Measurements from ENCODE around the gene RHBDF1. TPM values are rescaled to one million over a fixed set of nuclear protein-coding genes. Genes with fewer than 3 reads are reported as not detected.
"Not testable (repeated sequence)": the region's sequence is repeated elsewhere in the genome, so short reads cannot be mapped to it uniquely, and the experiment has no call there.

RHBDF1 gene
- total RNA-seq, 1 donor from 2014 or later: 5.8 TPM

DNA sequence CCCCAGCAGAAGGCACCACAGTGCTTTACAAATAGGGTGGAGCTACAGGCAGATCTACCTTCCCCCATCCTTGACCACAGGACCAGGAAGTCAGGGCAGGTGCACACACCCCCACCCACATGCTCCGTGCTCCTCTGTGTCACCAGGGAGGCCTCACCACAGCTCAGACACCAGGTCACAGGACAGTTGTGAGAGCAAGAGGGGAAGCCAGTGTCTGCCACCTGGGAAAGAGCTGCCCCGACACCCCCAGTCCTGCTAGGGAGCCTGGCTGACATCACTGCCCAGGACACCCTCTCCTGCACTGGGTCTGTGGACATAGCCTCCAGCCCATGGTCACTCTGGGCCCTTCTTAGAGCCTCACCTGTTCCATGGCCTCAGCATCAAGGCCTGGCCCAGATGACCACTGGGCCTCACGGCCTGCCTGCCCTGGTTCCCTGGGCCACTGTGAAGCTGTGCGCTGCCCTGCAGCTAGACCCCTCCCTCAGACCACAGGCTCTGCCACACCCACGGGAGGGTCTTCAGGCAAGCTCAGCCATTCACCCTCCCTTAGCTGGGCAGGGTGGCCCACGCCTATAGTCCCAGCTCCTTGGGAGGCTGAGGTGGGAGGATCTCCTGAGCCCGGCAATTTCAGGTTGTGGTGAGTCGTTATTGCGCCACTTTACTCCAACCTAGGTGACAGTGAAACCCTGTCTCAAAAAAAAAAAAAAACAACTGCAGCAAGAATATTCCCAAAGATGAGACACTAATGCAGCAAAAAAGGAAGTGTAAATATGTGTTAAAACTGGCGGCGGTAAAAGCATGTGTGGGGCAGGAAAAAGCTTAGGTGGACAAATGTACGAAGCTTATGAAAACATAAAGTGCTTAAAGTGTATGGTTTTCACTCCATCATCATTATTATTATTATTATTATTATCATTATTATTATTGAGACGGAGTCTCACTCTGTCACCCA, 33.2 kb downstream of the RHBDF1 start:
- DNase-seq (ENCODE audit: low spot score) (no peak), ATAC-seq (peak; percentile 27)

DNA sequence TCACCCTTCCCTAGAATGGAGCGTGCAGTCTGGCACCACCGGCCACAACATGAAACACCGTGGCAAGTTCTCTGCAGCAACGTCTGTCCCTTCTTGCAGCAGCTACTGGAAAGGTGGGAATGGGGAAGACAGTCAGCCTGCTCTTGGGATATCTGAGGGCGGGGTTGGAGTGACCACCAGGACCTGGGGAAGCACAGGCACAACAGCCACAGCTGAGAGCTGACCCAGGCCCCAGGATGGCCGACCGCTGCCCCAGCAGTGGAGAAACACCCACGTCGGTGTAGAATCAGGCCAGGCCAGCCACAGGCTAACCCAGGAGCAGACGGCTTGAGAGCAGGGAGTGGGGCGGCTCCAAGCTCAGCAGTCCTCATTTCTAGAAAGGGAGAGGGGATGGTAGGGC, 34.2 kb downstream of the RHBDF1 start:
- ATAC-seq; DNase-seq (ENCODE audit: low spot score): not testable (repeated sequence)

DNA sequence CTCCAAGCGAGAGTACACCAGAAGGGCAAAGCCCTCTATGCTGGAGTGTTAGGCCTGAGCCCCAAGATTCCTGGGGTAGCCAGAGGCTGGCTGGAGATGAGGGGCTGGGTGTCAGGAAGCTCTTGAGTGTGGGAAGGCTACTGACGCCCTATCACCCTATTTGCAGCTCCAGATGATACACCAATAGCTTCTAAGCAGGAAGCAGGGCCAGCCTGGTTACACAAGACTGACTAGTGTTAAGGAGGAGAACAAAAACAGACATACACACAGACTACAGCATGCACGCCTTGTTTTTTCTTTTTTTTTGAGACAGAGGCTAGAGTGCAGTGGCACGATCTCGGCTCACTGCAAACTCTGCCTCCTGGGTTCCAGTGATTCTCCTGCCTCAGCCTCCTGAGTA, 34.9 kb downstream of the RHBDF1 start:
- no peak for ATAC-seq
- no peak for DNase-seq (ENCODE audit: low spot score)

DNA sequence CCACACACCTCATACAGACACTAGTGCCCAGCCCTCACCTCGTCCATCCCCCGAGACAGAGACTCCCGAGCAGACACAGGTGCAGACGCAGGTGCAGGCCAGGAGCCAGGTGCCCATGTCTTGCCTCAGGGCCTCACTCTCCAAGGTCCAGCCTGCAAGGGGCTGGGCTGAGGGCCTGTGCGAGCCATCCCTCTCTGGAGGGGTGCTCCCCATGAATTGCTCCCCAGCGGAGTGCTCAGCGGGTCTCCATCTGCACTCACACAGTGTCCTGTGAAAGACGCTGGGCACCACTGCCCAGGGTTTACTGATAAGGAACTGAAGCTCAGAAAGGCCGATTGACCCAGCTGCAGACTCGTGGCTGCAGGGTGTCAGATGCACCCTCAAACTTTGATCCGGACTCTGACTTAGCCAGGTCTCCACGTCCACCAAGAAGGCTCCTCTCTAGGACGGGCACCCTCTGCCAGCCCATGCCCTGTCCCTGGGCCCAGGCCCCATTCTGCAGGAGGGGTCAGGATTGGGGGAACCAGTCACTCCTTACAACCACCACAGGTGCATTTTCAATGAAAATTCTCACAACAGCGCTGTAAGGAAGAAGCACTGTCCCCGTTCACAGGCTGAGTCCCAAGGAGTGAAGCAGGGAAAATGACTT, 36.0 kb downstream of the RHBDF1 start:
- no peak for DNase-seq (ENCODE audit: low spot score)

DNA sequence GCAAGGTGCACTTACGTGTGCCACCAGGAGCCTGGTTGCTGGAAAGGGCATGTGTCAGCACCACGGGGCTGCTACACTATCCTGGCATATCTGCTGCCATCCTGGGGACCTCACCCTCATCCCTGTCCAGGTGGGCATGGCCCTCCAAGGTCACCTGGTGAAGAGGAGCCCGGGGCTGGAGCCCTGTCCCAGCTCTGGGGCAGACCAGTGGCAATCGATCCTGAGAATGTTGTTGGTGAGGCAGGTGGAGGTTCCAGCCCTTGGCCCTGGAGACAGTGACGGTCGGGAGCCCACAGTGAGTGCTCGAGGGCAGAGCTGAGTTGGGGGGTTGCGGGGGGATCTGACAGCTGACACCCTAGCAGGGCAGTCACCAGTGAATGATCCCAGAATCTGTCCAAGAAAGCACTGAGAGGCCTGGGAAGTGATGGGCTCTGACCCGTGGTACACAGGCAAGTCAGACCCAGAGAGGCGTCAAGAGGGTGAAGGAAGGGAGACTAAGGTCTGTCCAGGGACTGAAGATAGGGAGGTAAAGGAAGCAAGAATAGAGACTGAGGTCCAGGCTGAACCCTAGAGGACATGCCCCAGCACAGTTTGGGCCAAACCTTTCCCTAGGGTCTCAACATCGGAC, 36.6 kb downstream of the RHBDF1 start:
- no peak for ATAC-seq
- no peak for DNase-seq (ENCODE audit: low spot score)

More for the DNA sequence above, 36.0 kb downstream of the RHBDF1 start:
- ATAC-seq: no peak

DNA sequence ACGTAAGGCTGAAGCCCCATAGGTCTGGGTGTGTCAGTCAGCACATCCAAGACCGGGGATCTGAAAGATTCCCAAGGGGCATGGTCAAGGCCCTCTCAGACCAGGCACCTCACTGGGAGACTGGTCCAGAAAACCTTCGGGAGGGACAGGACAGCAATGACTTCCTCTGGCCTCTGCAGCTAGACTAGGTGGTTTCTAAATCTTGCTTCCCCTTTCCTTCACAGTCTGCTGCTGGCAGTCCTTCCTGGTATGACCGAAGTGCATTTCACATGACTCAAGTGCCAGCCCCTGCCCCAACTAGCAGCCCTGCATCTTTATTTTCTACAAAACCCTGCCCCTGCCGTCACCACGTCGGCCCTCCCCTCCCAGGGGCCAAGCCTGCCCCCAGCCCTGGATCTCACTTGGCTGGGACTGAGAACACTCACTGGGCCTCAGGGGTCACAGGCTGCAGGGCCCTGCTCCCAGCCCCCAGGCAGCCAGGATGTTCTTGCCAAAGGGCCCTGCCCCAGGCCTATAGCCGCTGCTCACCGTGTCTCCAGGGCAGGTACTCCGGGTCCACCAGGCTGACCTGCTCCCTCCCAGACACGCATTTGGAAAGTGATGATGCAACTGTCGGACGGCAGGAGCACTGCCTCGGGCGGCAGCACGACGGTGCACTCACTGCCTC, 37.3 kb downstream of the RHBDF1 start:
- ATAC-seq (peak; percentile 43), DNase-seq (ENCODE audit: low spot score) (no peak)

DNA sequence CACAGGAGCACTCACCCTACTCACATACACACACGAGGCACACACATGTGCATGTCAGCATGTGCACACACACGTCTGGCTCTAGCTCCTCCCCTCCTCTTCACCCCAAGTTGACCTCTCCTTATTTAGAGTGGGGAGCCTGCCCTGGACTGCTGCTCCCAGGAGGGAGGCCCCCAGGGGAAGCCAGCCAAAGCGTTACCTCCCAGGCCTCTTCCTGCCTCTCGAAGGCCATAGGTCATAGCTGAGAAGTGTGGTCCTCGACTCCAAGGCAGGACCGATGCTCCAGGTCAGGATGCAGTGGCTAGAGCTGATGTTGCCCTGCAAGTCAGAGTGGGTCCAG, 37.8 kb downstream of the RHBDF1 start:
- DNase-seq (ENCODE audit: low spot score): no peak
- ATAC-seq: no peak

DNA sequence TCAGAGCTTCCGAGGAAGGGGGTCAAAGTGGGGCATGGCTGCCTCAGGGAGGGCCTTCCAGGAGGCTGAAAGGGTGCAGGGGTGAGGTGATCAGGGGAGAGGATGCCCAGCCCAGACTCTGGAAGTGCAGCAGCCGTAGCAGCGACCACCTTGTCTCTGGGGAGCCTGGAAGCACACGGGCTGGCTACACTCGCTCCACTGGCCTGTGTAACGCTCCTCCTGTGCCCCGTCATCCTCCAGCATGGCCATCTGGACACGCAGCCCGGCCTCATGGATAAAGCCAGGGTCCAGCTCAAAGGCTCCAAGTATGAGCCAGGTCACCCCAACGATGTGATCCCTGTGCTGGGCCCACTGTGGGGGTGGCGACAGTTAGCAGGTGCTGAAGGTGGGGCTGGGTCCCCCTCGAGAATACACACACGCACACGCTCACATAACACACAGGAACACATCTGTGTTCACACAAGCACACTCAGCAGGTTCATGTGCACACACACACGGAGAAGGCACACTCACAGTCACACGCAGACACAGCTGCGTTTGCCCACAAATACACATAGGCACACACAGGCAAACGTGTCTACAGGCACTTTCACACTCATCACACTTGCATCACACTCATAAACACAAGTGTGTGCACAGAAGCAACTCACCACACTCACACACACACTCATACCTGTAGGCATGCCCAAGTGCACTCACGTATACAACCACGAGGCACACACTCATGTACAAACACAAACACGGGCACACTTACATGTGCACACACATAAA, 38.4 kb downstream of the RHBDF1 start:
- DNase-seq (ENCODE audit: low spot score) (no peak), ATAC-seq (no peak)

DNA sequence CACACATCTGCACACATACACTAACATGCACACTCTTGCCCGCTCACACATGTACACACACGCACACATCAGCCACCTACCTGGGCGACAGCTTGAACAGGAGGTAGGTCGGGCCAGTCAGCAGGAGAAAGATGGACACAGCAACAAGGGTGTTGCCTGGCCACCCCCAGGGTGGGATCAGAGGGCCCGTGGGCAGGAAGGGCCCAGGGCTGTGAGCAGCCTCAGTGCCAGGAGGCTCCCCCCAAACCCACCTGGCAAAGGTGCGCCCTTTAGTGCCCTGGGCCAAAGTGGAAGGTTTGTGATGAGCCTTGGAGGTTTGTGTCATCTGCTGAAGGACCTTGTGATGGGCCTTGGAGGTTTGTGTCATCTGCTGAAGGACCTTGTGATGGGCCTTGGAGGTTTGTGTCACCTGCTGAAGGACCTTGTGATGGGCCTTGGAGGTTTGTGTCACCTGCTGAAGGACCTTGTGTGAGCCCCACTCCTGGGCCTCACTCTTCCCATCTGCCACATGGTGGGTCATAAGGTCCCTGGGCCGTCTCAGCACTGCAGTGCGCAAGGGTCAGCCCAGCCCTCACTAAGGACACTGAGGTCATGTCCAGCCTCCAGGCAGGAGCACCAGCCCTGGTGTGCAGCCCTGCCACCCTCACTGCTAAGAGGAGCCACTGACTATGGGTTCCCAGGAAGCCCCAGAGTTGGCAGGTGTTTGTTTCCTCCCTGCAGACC, 39.1 kb downstream of the RHBDF1 start:
- not testable (repeated sequence) for DNase-seq (ENCODE audit: low spot score); ATAC-seq

DNA sequence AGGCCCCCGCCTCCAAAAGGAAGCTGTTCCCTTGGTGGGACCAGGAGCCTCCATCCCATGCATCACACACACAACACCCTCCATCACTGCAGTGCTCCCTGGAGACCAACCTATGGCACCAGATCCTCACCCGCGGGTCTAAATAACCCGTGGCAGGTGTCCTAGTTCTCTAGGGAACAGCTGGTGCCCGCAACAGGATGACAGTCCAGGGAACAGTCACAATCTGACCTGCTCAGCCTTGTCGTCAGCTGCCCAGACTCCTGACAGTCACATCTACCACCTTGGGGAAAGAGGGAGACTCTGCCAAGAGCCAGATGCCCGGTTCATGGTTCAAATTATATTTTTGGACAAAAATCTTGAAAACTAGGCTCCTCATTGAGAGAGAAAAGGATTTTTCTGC, 41.8 kb downstream of the RHBDF1 start:
- not testable (repeated sequence) for DNase-seq (ENCODE audit: low spot score); ATAC-seq

DNA sequence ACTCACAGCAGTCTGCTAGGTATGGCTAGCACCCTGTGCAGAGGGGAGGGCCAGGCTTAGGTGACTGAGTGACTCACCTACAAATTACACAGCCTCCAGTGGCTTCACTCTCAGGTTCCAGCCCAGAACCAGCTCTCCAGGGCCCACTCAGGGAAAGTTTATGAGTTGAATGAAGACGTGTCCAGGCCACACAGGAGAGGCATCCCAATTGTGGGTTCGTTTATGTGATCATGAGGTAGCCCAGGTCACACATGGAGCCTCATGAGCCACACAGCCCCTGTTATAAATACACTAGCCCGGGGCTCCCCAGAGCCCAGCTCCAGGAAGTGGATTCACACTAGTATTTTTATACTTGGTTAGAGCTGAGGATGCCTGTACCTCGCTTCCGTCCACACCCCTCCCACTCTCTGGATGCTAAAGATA, 46.5 kb downstream of the RHBDF1 start:
- not testable (repeated sequence) for DNase-seq (ENCODE audit: low spot score); ATAC-seq

DNA sequence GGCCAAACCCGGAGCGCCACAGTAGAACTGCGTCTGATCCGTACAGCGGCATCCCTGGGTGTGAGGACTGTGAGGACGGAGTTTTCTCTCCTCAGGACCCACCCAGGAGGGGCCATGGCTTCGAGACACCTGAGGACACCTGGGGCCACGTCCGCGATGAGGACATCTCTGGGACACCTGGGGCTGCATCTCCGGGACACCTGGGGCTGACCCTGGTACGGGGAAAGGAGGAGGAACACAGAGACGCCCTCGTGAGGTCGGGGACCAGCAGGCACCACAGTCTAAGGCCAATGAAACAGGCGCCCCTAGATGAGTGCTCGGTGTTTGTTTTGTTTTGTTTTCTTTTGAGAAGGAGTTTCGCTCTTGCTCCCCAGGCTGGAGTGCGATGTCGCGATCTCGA, 48.3 kb downstream of the RHBDF1 start:
- not testable (repeated sequence) for ATAC-seq; DNase-seq (ENCODE audit: low spot score)

DNA sequence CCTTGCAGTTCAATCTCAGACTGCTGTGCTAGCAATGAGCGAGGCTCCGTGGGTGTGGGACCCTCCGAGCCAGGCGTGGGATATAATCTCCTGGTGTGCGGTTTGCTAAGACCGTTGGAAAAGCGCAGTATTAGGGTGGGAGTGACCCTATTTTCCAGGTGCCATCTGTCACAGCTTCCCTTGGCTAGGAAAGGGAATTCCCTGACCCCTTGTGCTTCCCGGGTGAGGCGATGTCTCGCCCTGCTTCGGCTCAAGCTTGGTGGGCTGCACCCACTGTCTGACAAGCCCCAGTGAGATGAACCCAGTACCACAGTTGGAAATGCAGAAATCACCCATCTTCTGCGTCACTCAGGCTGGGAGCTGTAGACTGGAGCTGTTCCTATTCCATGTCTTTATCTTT, 51.5 kb downstream of the RHBDF1 start:
- DNase-seq (ENCODE audit: low spot score); ATAC-seq: not testable (repeated sequence)

DNA sequence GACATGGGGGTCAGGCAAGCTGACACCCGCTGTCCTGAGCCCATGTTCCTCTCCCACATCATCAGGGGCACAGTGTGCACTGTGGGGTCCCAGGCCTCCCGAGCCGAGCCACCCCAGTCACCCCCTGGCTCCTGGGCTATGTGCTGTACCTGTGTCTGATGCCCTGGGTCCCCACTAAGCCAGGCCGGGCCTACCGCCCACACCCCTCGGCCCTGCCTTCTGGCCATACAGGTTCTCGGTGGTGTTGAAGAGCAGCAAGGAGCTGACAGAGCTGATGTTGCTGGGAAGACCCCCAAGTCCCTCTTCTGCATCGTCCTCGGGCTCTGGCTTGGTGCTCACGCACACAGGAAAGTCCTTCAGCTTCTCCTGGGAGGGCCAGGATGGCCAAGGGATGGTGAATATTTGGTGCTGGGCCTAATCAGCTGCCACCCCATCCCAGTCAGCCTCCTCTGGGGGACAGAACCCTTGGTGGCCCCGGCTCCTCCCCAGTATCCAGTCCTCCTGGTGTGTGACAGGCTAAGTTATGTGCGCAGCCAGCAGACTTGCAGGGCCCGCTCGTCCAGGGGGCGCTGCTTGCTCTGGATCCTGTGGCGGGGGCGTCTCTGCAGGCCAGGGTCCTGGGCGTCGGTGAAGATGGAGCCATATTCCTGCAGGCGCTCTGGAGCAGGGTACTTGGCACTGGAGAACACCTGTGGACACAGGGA, 55.2 kb downstream of the RHBDF1 start:
- ATAC-seq; DNase-seq (ENCODE audit: low spot score): not testable (repeated sequence)

DNA sequence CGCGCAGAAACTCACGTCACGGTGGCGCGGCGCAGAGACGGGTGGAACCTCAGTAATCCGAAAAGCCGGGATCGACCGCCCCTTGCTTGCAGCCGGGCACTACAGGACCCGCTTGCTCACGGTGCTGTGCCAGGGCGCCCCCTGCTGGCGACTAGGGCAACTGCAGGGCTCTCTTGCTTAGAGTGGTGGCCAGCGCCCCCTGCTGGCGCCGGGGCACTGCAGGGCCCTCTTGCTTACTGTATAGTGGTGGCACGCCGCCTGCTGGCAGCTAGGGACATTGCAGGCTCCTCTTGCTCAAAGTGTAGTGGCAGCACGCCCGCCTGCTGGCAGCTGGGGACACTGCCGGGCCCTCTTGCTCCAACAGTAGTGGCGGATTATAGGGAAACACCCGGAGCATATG, 61.7 kb downstream of the RHBDF1 start:
- DNase-seq (ENCODE audit: low spot score): peak; percentile 95
- peak; percentile 29 for ATAC-seq

DNA sequence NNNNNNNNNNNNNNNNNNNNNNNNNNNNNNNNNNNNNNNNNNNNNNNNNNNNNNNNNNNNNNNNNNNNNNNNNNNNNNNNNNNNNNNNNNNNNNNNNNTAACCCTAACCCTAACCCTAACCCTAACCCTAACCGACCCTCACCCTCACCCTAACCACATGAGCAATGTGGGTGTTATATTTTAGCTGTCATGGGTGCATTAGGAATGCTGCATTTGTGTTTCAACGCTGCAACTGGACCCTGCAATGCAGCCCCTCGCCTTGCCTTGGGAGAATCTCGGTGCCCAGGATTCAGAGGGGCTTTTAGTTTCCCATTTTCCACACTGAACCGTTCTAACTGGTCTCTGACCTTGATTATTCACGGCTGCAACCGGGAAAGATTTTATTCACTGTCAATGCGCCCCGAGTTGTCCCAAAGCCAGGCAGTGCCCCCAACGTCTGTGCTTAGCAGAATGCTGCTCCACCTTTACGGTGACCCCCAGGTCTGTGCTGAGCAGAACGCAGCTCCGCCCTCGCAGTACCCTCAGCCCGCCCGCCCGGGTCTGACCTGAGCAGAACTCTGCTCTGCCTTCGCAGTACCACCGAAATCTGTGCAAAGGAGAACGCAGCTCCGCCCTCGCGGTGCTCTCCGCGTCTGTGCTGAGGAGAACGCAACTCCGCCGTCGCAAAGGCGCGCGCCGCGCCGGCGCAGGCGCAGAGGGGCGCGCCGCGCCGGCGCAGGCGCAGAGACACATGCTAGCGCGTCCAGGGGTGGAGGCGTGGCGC, 62.3 kb downstream of the RHBDF1 start:
- ATAC-seq: peak; percentile 88

More for the DNA sequence above, 62.3 kb downstream of the RHBDF1 start:
- peak; percentile 59 for DNase-seq (ENCODE audit: low spot score)
